ENCODE data around the gene BACH2.

DNA sequence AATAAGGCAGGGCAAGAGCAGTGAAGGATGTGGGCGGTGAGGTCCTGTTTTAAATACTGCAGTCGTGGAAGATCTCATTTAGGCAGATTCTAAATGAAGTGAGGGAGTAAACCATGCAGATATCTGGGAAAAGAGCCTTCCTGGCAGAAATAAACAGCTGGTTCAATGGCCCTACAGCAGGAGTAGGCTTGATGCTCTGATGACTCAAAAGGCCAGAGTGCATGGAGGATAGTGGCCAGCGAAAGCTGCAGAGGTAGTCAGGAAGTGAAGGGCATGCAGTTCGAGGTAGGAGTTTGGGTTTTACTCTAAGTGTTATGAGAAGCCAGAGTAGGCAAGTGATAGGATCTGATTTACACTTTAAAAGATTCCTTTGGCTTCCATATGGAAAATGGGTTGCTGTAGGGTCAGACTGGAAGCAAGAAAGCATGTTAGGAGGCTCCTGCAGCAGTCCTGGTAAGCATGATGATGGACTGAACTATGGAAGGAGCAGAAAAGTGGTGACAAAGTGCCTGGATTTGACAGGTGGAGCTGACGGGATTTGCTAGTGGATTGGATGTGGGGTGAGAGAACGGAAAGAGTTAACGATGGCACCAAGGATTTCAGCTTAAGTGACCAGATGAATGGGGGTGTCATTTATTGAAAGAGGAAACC, 252.3 kb downstream of the BACH2 start:
- TF ChIP-seq RAD21 (IDR thresholded peaks at IDR 0.05; ENCODE audit: low read length) = no peak
- TF ChIP-seq, protein P1, sequence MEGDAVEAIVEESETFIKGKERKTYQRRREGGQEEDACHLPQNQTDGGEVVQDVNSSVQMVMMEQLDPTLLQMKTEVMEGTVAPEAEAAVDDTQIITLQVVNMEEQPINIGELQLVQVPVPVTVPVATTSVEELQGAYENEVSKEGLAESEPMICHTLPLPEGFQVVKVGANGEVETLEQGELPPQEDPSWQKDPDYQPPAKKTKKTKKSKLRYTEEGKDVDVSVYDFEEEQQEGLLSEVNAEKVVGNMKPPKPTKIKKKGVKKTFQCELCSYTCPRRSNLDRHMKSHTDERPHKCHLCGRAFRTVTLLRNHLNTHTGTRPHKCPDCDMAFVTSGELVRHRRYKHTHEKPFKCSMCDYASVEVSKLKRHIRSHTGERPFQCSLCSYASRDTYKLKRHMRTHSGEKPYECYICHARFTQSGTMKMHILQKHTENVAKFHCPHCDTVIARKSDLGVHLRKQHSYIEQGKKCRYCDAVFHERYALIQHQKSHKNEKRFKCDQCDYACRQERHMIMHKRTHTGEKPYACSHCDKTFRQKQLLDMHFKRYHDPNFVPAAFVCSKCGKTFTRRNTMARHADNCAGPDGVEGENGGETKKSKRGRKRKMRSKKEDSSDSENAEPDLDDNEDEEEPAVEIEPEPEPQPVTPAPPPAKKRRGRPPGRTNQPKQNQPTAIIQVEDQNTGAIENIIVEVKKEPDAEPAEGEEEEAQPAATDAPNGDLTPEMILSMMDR (IDR thresholded peaks at IDR 0.05) = no peak

Measured in SK-N-SH (cell line).